ENCODE measurements around the gene TSSK1B.

TSSK1B gene

DNA sequence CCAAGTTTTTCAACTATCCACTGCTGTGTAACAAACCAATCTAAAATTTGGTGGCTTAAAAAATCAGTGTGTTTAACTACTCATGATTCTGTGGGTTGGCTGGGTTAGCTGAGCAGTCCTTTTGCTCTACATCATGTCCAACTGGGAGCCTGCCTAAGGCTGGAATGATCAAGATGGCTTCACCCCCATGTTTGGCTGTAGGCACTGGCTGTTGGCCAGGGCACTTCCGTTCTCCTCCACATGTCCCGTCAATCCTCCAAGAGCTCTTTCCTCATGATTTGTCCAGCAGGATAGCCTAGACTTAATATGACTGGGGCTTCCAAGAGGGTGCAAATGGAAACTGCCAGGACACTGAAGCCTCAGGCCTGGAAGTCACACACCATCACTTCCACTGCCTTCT, 17.0 kb upstream of the TSSK1B start:
- no peak for DNase-seq (ENCODE audit: low read depth)
- H3K4me3 ChIP-seq (ENCODE audit: low read depth, low read length): no peak overlapping the region

GRCh38 chr5:113450929-113451328, 16.1 kb upstream of the TSSK1B start:
- no peak for DNase-seq (ENCODE audit: low read depth)
- TF ChIP-seq CTCF (conservative IDR thresholded peaks at IDR 0.05; ENCODE audit: low read depth, low read length): no peak

More for the DNA sequence above, 17.0 kb upstream of the TSSK1B start:
- TF ChIP-seq CTCF (conservative IDR thresholded peaks at IDR 0.05; ENCODE audit: low read depth, low read length): no peak

GRCh38 chr5:113450462-113450861, 15.7 kb upstream of the TSSK1B start:
- DNase-seq (ENCODE audit: low read depth): peak; percentile 85
- no peak for TF ChIP-seq CTCF (conservative IDR thresholded peaks at IDR 0.05; ENCODE audit: low read depth, low read length)
- no peak overlapping the region for H3K4me3 ChIP-seq (ENCODE audit: low read depth, low read length)

More at GRCh38 chr5:113450929-113451328, 16.1 kb upstream of the TSSK1B start:
- H3K4me3 ChIP-seq (ENCODE audit: low read depth, low read length): no peak overlapping the region

- TF ChIP-seq CTCF (conservative IDR thresholded peaks at IDR 0.05; ENCODE audit: low read depth, low read length): no peak
- no peak for DNase-seq (ENCODE audit: low read depth)
Measured at GRCh38 chr5:113448252-113448651, 13.5 kb upstream of the TSSK1B start.

DNA sequence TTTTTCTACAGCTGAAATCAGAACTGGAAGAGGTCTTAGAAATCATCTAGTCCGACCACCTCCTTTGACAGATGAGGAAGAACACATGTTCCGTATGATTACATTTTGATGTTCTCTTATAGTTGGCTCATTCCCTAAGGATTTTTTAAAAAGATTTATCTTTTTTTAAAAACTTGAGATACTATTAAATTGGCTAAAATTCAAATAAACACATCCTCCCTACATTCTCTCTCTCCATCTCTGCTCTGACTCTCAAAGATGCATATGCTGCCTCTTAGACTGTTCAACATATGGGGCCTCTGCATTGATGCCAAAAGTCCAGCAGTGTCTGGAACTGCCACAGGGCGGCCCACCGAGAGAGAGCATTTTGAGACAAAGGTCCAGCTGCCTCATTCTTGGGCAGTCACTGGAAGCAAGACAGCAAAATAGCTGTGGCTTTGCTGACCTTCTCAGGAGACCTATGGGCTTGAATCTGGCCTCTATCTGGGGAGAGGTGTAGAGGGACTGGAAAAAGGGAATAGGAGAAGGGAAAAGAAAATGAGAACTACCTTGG, 12.8 kb upstream of the TSSK1B start:
- H3K4me3 ChIP-seq (ENCODE audit: low read depth, low read length): no peak overlapping the region
- TF ChIP-seq CTCF (conservative IDR thresholded peaks at IDR 0.05; ENCODE audit: low read depth, low read length): peak; percentile 44
- peak; percentile 9 for DNase-seq (ENCODE audit: low read depth)

More at GRCh38 chr5:113448252-113448651, 13.5 kb upstream of the TSSK1B start:
- no peak overlapping the region for H3K4me3 ChIP-seq (ENCODE audit: low read depth, low read length)

DNA sequence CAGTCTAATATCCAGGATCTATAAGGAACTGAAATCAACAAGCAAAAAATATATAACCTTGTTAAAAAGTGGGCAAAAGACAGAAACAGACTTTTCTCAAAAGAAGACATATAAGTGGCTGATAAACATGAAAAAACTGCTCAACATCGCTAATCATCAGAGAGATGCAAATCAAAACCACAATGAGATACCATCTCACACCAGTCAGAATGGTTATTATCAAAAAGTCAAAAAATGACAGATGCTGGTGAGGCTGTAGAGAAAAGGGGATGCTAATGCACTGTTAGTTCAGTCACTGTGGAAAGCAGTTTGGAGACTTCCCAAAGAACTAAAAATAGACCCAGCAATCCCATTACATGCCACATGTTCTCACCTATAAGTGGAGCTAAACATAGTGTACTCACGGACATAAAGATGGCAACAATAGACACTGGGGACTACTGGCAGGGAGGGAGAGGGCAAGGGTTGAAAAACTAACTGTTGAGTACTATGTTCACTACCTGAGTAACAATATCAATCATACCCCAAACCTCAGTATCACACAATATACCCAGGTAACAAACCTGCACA, 11.7 kb upstream of the TSSK1B start:
- H3K4me3 ChIP-seq (ENCODE audit: low read depth, low read length): no peak overlapping the region
- DNase-seq (ENCODE audit: low read depth): no peak
- TF ChIP-seq CTCF (conservative IDR thresholded peaks at IDR 0.05; ENCODE audit: low read depth, low read length): no peak

GRCh38 chr5:113437111-113437510, 2.3 kb upstream of the TSSK1B start:
- no peak overlapping the region for H3K4me3 ChIP-seq (ENCODE audit: low read depth, low read length)
- no peak for TF ChIP-seq CTCF (conservative IDR thresholded peaks at IDR 0.05; ENCODE audit: low read depth, low read length)
- DNase-seq (ENCODE audit: low read depth): no peak
